Keratinocyte (primary cell): ENCODE data around the gene LAMA4. TPM values are rescaled to one million over a fixed set of nuclear protein-coding genes. Genes with fewer than 3 reads are reported as not detected.
"Not testable (repeated sequence)": the region's sequence is repeated elsewhere in the genome, so short reads cannot be mapped to it uniquely, and the experiment has no call there.

Experiments used
- DNase-seq: peaks from one replicate; pipeline ENCODE4 v3.0.0-alpha.2; 2011; ENCODE audit warnings: low read depth, missing footprints, low spot score
- FAIRE-seq: peaks from 2 replicates; lab custom pipeline; 2011; peaks lifted over from hg19 to GRCh38; lab: Jason Lieb, UNC
- H2AFZ ChIP-seq: 2 replicates; pipeline ENCODE4 v1.6.0; 2012; ENCODE audit warnings: low read length, control low read depth, inconsistent platforms; ENCODE audit not compliant: control insufficient read depth
- H3K27ac ChIP-seq: 2 replicates; pipeline ENCODE4 v1.5.1; 2011; ENCODE audit warnings: low read length; ENCODE audit not compliant: control insufficient read depth, insufficient read depth
- H3K27me3 ChIP-seq: 3 replicates; pipeline ENCODE4 v1.6.0; 2011; ENCODE audit warnings: low read length; ENCODE audit not compliant: control insufficient read depth, insufficient read depth; ENCODE audit errors: extremely low read depth
- H3K36me3 ChIP-seq, 2 experiments: 2 replicates in 1 of 2; 3 replicates in 1 of 2; pipeline ENCODE4 v1.5.1; 2011; ENCODE audit warnings: low read length in 2 of 2, mild to moderate bottlenecking in 1 of 2; ENCODE audit not compliant: control insufficient read depth in 2 of 2, insufficient read depth in 2 of 2; ENCODE audit errors: extremely low read depth in 1 of 2
- H3K4me1 ChIP-seq: 3 replicates; pipeline ENCODE4 v1.5.1; 2011; ENCODE audit warnings: low read length; ENCODE audit not compliant: control insufficient read depth, insufficient read depth; ENCODE audit errors: extremely low read depth
- H3K4me2 ChIP-seq: 3 replicates; pipeline ENCODE4 v1.6.0; 2011; ENCODE audit warnings: low read depth, low read length; ENCODE audit not compliant: control insufficient read depth, insufficient read depth; ENCODE audit errors: extremely low read depth
- H3K4me3 ChIP-seq, 3 experiments: fragments of 200-600 bp in 1 of 3; sonication (generic) in 1 of 3; 2 replicates in 2 of 3; 3 replicates in 1 of 3; pipeline ENCODE4 v1.5.1; 2011 to 2016; ENCODE audit warnings: low read length in 3 of 3, mild to moderate bottlenecking in 3 of 3, control low read depth in 2 of 3, inconsistent platforms in 1 of 3, low read depth in 1 of 3, mixed read lengths in 1 of 3, mixed run types in 1 of 3, moderate library complexity in 1 of 3; ENCODE audit not compliant: control insufficient read depth in 2 of 3, insufficient read depth in 2 of 3; ENCODE audit errors: extremely low read depth in 1 of 3
- H3K79me2 ChIP-seq: 2 replicates; pipeline ENCODE4 v1.6.0; 2012; ENCODE audit warnings: low read length; ENCODE audit not compliant: control insufficient read depth, insufficient read depth
- H3K9ac ChIP-seq: 3 replicates; pipeline ENCODE4 v1.6.0; 2011; ENCODE audit warnings: low read length; ENCODE audit not compliant: control insufficient read depth, insufficient read depth; ENCODE audit errors: extremely low read depth
- H3K9me1 ChIP-seq: 3 replicates; pipeline ENCODE4 v1.6.0; 2011; ENCODE audit warnings: low read length; ENCODE audit not compliant: control insufficient read depth, insufficient read depth; ENCODE audit errors: extremely low read depth
- H3K9me3 ChIP-seq: 2 replicates; pipeline ENCODE4 v1.5.1; 2012; ENCODE audit warnings: low read depth, low read length; ENCODE audit not compliant: control insufficient read depth
- H4K20me1 ChIP-seq: 3 replicates; pipeline ENCODE4 v1.6.0; 2011; ENCODE audit warnings: low read length; ENCODE audit not compliant: control insufficient read depth, insufficient read depth; ENCODE audit errors: extremely low read depth
- EZH2 ChIP-seq: IDR thresholded peaks from one replicate; pipeline ENCODE4 v1.6.1; 2012; ENCODE audit warnings: inconsistent platforms, mild to moderate bottlenecking, low read length, moderate library complexity
- dilution Hi-C: fragments of 300-500 bp; cut with MboI; formaldehyde crosslinking; loops from one replicate; pipeline ENCODE4 v1.7.0; 2020; ENCODE audit warnings: low sequenced_read_pairs; ENCODE audit not compliant: extremely low pct_ligation_motif_present
- polyA plus RNA-seq, 5 experiments: library from polyadenylated mRNA; depleted of rRNA in 3 of 5; stranded (reverse) in 3 of 5; stranded (forward) in 1 of 5; unstranded in 1 of 5; fragments of >200 nt; gene quantifications; 1 replicate in 1 of 5; 2 replicates in 3 of 5; 3 replicates in 1 of 5; pipeline versions ENCODE4 v1.2.1 to v1.2.3, GENCODE V29; 2011 to 2012; ENCODE audit warnings: missing spikeins in 2 of 5, low read depth in 1 of 5, low replicate concordance in 1 of 5
- TF ChIP-seq, protein P1 (sequence below), 3 experiments: IDR thresholded peaks in 1 of 3; conservative IDR thresholded peaks in 1 of 3; optimal IDR thresholded peaks in 1 of 3; 2 replicates in 2 of 3; 3 replicates in 1 of 3; pipeline versions ENCODE3 to v1.5.1; 2011; ENCODE audit warnings: low read length in 3 of 3, mild to moderate bottlenecking in 3 of 3, moderate library complexity in 2 of 3, control low read depth in 1 of 3, inconsistent platforms in 1 of 3; ENCODE audit not compliant: insufficient read depth in 2 of 3; ENCODE audit errors: extremely low read depth in 1 of 3

Gene LAMA4
- polyA plus RNA-seq, 1 donor (not counting 4 experiments of a cell fraction or from before 2014, with no cell fraction given), result 0.12 TPM

DNA sequence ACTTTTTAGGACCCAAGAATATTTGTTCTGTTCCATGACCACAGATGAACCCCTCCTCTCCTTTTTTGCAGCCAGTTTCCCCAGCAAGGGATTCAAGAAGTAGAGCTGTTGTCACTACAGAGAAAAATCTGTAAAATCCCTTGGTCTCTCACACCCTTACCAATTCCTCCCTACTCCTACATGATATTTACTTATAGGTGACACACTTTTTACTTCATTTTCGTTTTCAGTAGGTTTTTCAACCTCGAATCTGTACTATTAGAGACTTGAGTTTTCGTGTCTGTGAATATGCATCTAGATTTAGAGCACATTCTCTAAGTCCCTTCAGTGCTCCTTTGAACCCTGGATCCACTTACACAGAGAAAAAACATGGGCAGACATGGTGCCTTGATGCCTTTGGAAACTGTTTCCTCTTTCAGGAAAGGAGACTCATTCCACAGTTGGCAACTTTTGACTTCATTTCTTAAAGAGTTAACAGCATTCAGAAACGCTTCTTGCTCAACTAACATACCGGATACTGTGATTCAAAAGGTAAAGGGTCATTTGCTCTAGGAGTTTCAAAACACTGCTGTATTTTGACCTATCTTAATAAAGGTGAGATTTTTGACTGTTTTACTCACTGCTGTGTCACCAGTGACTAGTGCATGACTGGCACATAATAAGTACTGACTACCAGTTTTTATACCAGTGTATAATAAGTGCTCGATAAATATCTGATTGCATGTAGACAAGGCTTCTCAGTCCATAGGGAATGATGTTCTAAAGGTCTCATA is 50.6 kb downstream of the LAMA4 start:
- H3K4me3 ChIP-seq, result peak overlapping the region in 1 of 3 experiments; percentile 50
- FAIRE-seq, result peak; percentile 79
- H2AFZ ChIP-seq, result peak overlapping the region; percentile 87
- dilution Hi-C loops, result no loop called here
- DNase-seq, result peak; percentile 56
- peak overlapping the region; percentile 35 for H3K9ac ChIP-seq
- H3K9me1 ChIP-seq, result no peaks in the 10 kb centered on the region
- H3K36me3 ChIP-seq, result no peaks in the 10 kb centered on the region
- peak overlapping the region; percentile 66 for H3K4me2 ChIP-seq
- H3K4me1 ChIP-seq, result peaks cover 24% of the 10 kb centered on the region
- no peaks in the 10 kb centered on the region for H4K20me1 ChIP-seq
- H3K27ac ChIP-seq, result peak overlapping the region; percentile 60
- TF ChIP-seq EZH2, result no peak
- TF ChIP-seq, protein P1, sequence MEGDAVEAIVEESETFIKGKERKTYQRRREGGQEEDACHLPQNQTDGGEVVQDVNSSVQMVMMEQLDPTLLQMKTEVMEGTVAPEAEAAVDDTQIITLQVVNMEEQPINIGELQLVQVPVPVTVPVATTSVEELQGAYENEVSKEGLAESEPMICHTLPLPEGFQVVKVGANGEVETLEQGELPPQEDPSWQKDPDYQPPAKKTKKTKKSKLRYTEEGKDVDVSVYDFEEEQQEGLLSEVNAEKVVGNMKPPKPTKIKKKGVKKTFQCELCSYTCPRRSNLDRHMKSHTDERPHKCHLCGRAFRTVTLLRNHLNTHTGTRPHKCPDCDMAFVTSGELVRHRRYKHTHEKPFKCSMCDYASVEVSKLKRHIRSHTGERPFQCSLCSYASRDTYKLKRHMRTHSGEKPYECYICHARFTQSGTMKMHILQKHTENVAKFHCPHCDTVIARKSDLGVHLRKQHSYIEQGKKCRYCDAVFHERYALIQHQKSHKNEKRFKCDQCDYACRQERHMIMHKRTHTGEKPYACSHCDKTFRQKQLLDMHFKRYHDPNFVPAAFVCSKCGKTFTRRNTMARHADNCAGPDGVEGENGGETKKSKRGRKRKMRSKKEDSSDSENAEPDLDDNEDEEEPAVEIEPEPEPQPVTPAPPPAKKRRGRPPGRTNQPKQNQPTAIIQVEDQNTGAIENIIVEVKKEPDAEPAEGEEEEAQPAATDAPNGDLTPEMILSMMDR (optimal IDR thresholded peaks at IDR 0.05 in 1 of 3, IDR thresholded peaks at IDR 0.05 in 1 of 3, conservative IDR thresholded peaks at IDR 0.05 in 1 of 3; ENCODE audit: extremely low read depth in 1 of 3, insufficient read depth in 2 of 3, low read length in 3 of 3), result no peak
- no peaks in the 10 kb centered on the region for H3K79me2 ChIP-seq
- no peaks in the 10 kb centered on the region for H3K9me3 ChIP-seq
- H3K27me3 ChIP-seq, result no peaks in the 10 kb centered on the region

DNA sequence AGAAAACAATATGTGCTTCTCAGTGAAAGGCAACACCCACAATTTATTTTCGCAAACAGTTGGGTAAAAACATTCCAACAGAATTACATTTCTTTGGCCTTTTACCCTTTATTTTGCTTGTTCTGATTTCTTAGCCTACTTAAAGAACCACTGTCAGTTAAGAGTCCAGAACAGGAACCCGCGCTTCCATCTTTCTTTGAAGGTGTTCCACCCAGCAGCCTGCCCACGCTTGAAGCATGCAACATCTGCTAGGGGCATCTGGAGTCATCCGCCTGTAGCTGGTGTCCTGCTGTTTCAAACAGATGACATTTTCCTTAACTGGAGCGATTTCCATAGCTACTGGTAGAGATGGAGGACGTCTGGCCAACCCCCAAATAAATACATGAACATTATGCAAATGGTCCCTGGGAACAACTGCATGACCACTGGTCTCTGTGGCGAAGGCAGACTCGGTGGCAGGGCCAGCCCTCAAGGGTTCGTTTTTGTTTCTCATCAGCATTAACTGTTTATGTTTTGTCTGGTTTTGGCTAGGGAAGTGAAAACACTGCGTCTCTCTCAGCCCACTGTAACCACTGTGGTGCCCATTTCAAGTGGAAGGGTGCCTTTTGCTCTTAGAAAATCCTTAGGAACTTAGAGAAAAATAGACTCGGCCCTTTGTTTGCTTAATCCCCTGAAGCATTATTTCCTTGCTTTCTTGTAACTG is 51.6 kb downstream of the LAMA4 start:
- no peaks in the 10 kb centered on the region for H4K20me1 ChIP-seq
- no peak overlapping the region for H3K27ac ChIP-seq
- no peaks in the 10 kb centered on the region for H3K9me3 ChIP-seq
- no peak overlapping the region for H3K4me2 ChIP-seq
- no peaks in the 10 kb centered on the region for H3K27me3 ChIP-seq
- no peaks in the 10 kb centered on the region for H3K9me1 ChIP-seq
- peaks cover 24% of the 10 kb centered on the region for H3K4me1 ChIP-seq
- peak overlapping the region; percentile 39 for H2AFZ ChIP-seq
- dilution Hi-C loops, result no loop called here
- no peaks in the 10 kb centered on the region for H3K36me3 ChIP-seq
- H3K4me3 ChIP-seq, result no peak overlapping the region
- no peaks in the 10 kb centered on the region for H3K79me2 ChIP-seq
- FAIRE-seq, result no peak
- no peak for TF ChIP-seq EZH2
- TF ChIP-seq, protein P1 (optimal IDR thresholded peaks at IDR 0.05 in 1 of 3, IDR thresholded peaks at IDR 0.05 in 1 of 3, conservative IDR thresholded peaks at IDR 0.05 in 1 of 3; ENCODE audit: extremely low read depth in 1 of 3, insufficient read depth in 2 of 3, low read length in 3 of 3), result no peak
- no peak for DNase-seq
- H3K9ac ChIP-seq, result no peak overlapping the region

DNA sequence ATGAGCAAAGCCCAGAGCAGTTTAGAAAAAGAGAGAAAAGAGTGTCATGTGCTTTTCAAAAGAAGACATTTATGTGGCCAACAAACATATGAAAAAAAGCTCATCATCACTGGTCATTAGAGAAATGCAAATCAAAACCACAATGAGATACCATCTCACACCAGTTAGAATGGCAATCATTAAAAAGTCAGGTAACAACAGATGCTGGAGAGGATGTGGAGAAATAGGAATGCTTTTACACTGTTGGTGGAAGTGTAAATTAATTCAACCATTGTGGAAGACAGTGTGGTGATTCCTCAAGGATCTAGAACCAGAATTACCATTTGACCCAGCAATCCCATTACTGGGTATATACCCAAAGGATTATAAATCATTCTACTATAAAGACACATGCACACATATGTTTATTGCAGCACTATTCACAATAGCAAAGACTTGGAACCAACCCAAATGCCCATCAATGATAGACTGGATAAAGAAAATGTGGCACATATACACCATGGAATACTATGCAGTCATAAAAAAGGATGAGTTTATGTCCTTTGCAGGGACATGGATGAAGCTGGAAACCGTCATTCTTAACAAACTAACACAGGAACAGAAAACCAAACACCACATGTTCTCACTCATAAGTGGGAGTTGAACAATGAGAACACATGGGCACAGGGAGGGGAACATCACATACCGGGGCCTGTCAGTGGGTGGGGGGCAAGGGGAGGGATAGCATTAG is 54.0 kb downstream of the LAMA4 start:
- H3K9me3 ChIP-seq, H2AFZ ChIP-seq, dilution Hi-C loops, FAIRE-seq, DNase-seq, H3K9ac ChIP-seq, H3K27ac ChIP-seq, H3K4me2 ChIP-seq, H3K27me3 ChIP-seq, H3K36me3 ChIP-seq, H4K20me1 ChIP-seq, H3K79me2 ChIP-seq, H3K4me3 ChIP-seq, H3K9me1 ChIP-seq: not testable (repeated sequence)
- peaks cover 19% of the 10 kb centered on the region for H3K4me1 ChIP-seq
